H9 (cell line): ENCODE results near the gene ATRNL1. TPM values are rescaled to one million over a fixed set of nuclear protein-coding genes. Genes with fewer than 3 reads are reported as not detected.

ENCODE experiments used
- DNase-seq: peaks from one replicate; pipeline ENCODE4 v3.0.0-alpha.2; 2017
- H2AFZ ChIP-seq: one replicate; pipeline ENCODE4 v1.6.1; 2013; ENCODE audit warnings: mild to moderate bottlenecking, low read length, control low read depth, moderate library complexity
- H2AK5ac ChIP-seq: 2 replicates; pipeline ENCODE4 v1.6.1; 2013; ENCODE audit warnings: low read length, control low read depth, mixed read lengths; ENCODE audit not compliant: insufficient read length
- H2BK120ac ChIP-seq: one replicate; pipeline ENCODE4 v1.6.1; 2013; ENCODE audit warnings: low read depth, mild to moderate bottlenecking, low read length, control low read depth, inconsistent platforms; ENCODE audit not compliant: poor library complexity, severe bottlenecking
- H2BK12ac ChIP-seq: 2 replicates; pipeline ENCODE4 v1.6.1; 2013; ENCODE audit warnings: low read length, control low read depth, mixed read lengths, low read depth; ENCODE audit not compliant: insufficient read length
- H2BK15ac ChIP-seq: 2 replicates; pipeline ENCODE4 v1.6.1; 2013; ENCODE audit warnings: low read depth, low read length, control low read depth
- H2BK20ac ChIP-seq: one replicate; pipeline ENCODE4 v1.6.1; 2013; ENCODE audit warnings: low read depth, mild to moderate bottlenecking, low read length, control low read depth, inconsistent platforms; ENCODE audit not compliant: poor library complexity, severe bottlenecking
- H2BK5ac ChIP-seq: 2 replicates; pipeline ENCODE4 v1.6.1; 2013; ENCODE audit warnings: low read length, control low read depth, mixed read lengths; ENCODE audit not compliant: insufficient read length
- H3K14ac ChIP-seq: 2 replicates; pipeline ENCODE4 v1.6.1; 2013; ENCODE audit warnings: low read length, control low read depth; ENCODE audit not compliant: insufficient read depth
- H3K18ac ChIP-seq: 2 replicates; pipeline ENCODE4 v1.6.1; 2013; ENCODE audit warnings: low read depth, mild to moderate bottlenecking, mixed read lengths, low read length, control low read depth; ENCODE audit not compliant: insufficient read length
- H3K23ac ChIP-seq: 2 replicates; pipeline ENCODE4 v1.6.1; 2013; ENCODE audit warnings: low read length, control low read depth, mixed read lengths, low read depth; ENCODE audit not compliant: insufficient read length
- H3K23me2 ChIP-seq: 2 replicates; pipeline ENCODE4 v1.6.1; 2013; ENCODE audit warnings: low read depth, mild to moderate bottlenecking, mixed read lengths, low read length, control low read depth; ENCODE audit not compliant: insufficient read length, poor library complexity, severe bottlenecking
- H3K27ac ChIP-seq: 2 replicates; pipeline ENCODE4 v1.5.1; 2013; ENCODE audit warnings: low read length, control low read depth, mixed read lengths, low read depth; ENCODE audit not compliant: insufficient read length
- H3K27me3 ChIP-seq: 2 replicates; pipeline ENCODE4 v1.6.1; 2013; ENCODE audit warnings: low read length, control low read depth, inconsistent platforms; ENCODE audit not compliant: insufficient read depth
- H3K4ac ChIP-seq: 2 replicates; pipeline ENCODE4 v1.6.1; 2013; ENCODE audit warnings: low read depth, mild to moderate bottlenecking, control low read depth, inconsistent platforms, low read length, moderate library complexity
- H3K4me1 ChIP-seq: 2 replicates; pipeline ENCODE4 v1.6.1; 2013; ENCODE audit warnings: low read length, control low read depth, inconsistent platforms; ENCODE audit not compliant: insufficient read depth
- H3K4me2 ChIP-seq: 2 replicates; pipeline ENCODE4 v1.6.1; 2013; ENCODE audit warnings: low read length, control low read depth, mixed read lengths; ENCODE audit not compliant: insufficient read length, insufficient read depth
- H3K56ac ChIP-seq: 2 replicates; pipeline ENCODE4 v1.6.1; 2013; ENCODE audit warnings: low read depth, mild to moderate bottlenecking, mixed read lengths, low read length, control low read depth; ENCODE audit not compliant: insufficient read length
- H3K79me1 ChIP-seq: 2 replicates; pipeline ENCODE4 v1.6.1; 2013; ENCODE audit warnings: low read depth, mild to moderate bottlenecking, moderate library complexity, low read length, control low read depth, inconsistent platforms; ENCODE audit not compliant: insufficient read depth, poor library complexity, severe bottlenecking
- H3K79me2 ChIP-seq: 2 replicates; pipeline ENCODE4 v1.6.1; 2013; ENCODE audit warnings: low read length, control low read depth, inconsistent platforms; ENCODE audit not compliant: insufficient read depth
- H3K9ac ChIP-seq: 2 replicates; pipeline ENCODE4 v1.6.1; 2013; ENCODE audit warnings: low read length, control low read depth, mixed read lengths; ENCODE audit not compliant: insufficient read length; ENCODE audit errors: extremely low read depth
- H3K9me3 ChIP-seq: one replicate; pipeline ENCODE4 v1.6.1; 2013; ENCODE audit warnings: low read depth, low read length, inconsistent platforms; ENCODE audit not compliant: control insufficient read depth
- H3T11ph ChIP-seq: one replicate; pipeline ENCODE4 v1.6.1; 2013; ENCODE audit warnings: mild to moderate bottlenecking, low read length, control low read depth, inconsistent platforms
- H4K20me1 ChIP-seq: one replicate; pipeline ENCODE4 v1.6.1; 2013; ENCODE audit not compliant: control insufficient read depth, insufficient read length, insufficient read depth
- H4K5ac ChIP-seq: 2 replicates; pipeline ENCODE4 v1.6.1; 2013; ENCODE audit warnings: low read depth, mild to moderate bottlenecking, mixed read lengths, low read length, control low read depth; ENCODE audit not compliant: insufficient read length
- H4K8ac ChIP-seq: replicated peaks from 2 replicates; pipeline ENCODE4 v1.6.1; 2013; ENCODE audit warnings: low read length, control low read depth, mixed read lengths, low read depth; ENCODE audit not compliant: insufficient read length
- H4K91ac ChIP-seq: 2 replicates; pipeline ENCODE4 v1.6.1; 2013; ENCODE audit warnings: low read depth, mild to moderate bottlenecking, moderate library complexity, mixed read lengths, low read length, control low read depth; ENCODE audit not compliant: insufficient read length
- H3K27ac Mint-ChIP-seq, 3 experiments: 2 replicates in 2 of 3; 3 replicates in 1 of 3; pipeline ENCODE4 v1.8.0; 2020 to 2021; ENCODE audit warnings: mixed read lengths in 3 of 3, mild to moderate bottlenecking in 1 of 3, moderate library complexity in 1 of 3
- H3K27me3 Mint-ChIP-seq: 2 replicates; pipeline ENCODE4 v1.8.0; 2021; ENCODE audit warnings: low read depth, mild to moderate bottlenecking, moderate library complexity, mixed read lengths
- H3K36me3 Mint-ChIP-seq, 3 experiments: 2 replicates in 2 of 3; 3 replicates in 1 of 3; pipeline ENCODE4 v1.8.0; 2020 to 2021; ENCODE audit warnings: low read depth in 3 of 3, mixed read lengths in 3 of 3; ENCODE audit not compliant: insufficient read depth in 1 of 3
- H3K4me1 Mint-ChIP-seq, 2 experiments: 2 replicates each; pipeline ENCODE4 v1.8.0; 2020; ENCODE audit warnings: mixed read lengths in 2 of 2
- H3K4me3 Mint-ChIP-seq, 2 experiments: 2 replicates in 1 of 2; 3 replicates in 1 of 2; pipeline ENCODE4 v1.8.0; 2020 to 2021; ENCODE audit warnings: mild to moderate bottlenecking in 2 of 2, mixed read lengths in 2 of 2, moderate library complexity in 1 of 2
- H3K9me3 Mint-ChIP-seq, 2 experiments: 2 replicates in 1 of 2; 3 replicates in 1 of 2; pipeline ENCODE4 v1.8.0; 2020; ENCODE audit warnings: mild to moderate bottlenecking in 2 of 2, mixed read lengths in 2 of 2, moderate library complexity in 1 of 2
- WGBS: extraction: QIAGEN DNeasy Blood & Tissue Kit; methylation state at CpG from one replicate; pipeline ENCODE4 v1.1.7; 2013; ENCODE audit warnings: missing lambda C conversion rate, low lambda C conversion rate, mixed read lengths; ENCODE audit not compliant: insufficient read length; ENCODE audit errors: extremely low coverage; 5-methylcytosine and 5-hydroxymethylcytosine counted together
- total RNA-seq: library from RNA; stranded (reverse); gene quantifications from 2 replicates; pipeline ENCODE4 v1.2.1, GENCODE V29; 2021
- TF ChIP-seq, protein P1 (sequence below): fragments of 200-600 bp; sonication (generic); conservative IDR thresholded peaks from 3 replicates; pipeline ENCODE4 v1.8.0; 2021; ENCODE audit warnings: antibody characterized with exemption, mild to moderate bottlenecking

Gene ATRNL1
- total RNA-seq, 1 experiment from 2014 or later = 9.2 TPM

DNA sequence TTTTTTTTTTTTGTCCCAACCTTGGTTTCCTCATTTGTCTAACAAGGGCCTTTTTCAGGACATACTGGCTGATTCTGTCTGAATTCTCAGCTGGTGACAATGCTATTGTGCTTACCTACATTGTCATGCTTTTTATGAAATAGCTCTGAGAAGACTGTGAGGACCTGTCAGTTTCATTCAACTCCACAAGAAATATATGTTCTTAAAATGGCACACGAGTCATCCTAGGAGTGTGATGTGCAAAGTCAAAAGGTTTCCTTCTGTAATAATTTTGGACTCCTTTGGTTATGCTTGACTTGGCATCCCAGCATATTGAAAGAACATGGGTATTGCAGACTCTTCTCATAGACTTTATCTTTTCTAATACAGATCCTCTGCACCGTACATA, 863.8 kb downstream of the ATRNL1 start:
- Histone ChIP-seq H2BK5ac (no peak overlapping the region), H3T11ph (no peak overlapping the region)
- peaks cover 1% of the 10 kb centered on the region; the same call in 1 of the 2 replicates for H3K27me3 Mint-ChIP-seq

More for the DNA sequence above, 863.8 kb downstream of the ATRNL1 start:
- Histone ChIP-seq H4K8ac (no peak overlapping the region), H2AK5ac (no peak overlapping the region), H2BK120ac (no peak overlapping the region), H3K14ac (no peak overlapping the region), H3K9me3 (no peaks in the 10 kb centered on the region), H3K79me1 (no peaks in the 10 kb centered on the region), H2BK20ac (no peak overlapping the region), H3K27me3 (no peaks in the 10 kb centered on the region), H4K20me1 (no peaks in the 10 kb centered on the region), H3K23ac (no peak overlapping the region), H3K4me1 (no peaks in the 10 kb centered on the region; the same call in 1 of the 2 replicates), H3K23me2 (no peaks in the 10 kb centered on the region), H3K79me2 (no peaks in the 10 kb centered on the region), H3K9ac (no peak overlapping the region), H3K4ac (no peak overlapping the region), H3K27ac (no peak overlapping the region), H4K5ac (no peak overlapping the region), H3K4me2 (no peak overlapping the region), H2BK15ac (no peak overlapping the region), H3K56ac (no peak overlapping the region), H2BK12ac (no peak overlapping the region), H4K91ac (no peak overlapping the region), H3K18ac (no peak overlapping the region), H2AFZ (no peak overlapping the region)
- Mint-ChIP-seq H3K36me3 (no peaks in the 10 kb centered on the region), H3K9me3 (no peaks in the 10 kb centered on the region), H3K27ac (no peak overlapping the region), H3K4me1 (peaks cover 21 to 26% of the 10 kb centered on the region in 2 experiments), H3K4me3 (no peak overlapping the region)
- no CpG with 5 or more reads among the region's 2 CpGs for WGBS
- no peak for DNase-seq
- TF ChIP-seq, protein P1, sequence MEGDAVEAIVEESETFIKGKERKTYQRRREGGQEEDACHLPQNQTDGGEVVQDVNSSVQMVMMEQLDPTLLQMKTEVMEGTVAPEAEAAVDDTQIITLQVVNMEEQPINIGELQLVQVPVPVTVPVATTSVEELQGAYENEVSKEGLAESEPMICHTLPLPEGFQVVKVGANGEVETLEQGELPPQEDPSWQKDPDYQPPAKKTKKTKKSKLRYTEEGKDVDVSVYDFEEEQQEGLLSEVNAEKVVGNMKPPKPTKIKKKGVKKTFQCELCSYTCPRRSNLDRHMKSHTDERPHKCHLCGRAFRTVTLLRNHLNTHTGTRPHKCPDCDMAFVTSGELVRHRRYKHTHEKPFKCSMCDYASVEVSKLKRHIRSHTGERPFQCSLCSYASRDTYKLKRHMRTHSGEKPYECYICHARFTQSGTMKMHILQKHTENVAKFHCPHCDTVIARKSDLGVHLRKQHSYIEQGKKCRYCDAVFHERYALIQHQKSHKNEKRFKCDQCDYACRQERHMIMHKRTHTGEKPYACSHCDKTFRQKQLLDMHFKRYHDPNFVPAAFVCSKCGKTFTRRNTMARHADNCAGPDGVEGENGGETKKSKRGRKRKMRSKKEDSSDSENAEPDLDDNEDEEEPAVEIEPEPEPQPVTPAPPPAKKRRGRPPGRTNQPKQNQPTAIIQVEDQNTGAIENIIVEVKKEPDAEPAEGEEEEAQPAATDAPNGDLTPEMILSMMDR = no peak
